ENCODE data around the gene TPRG1.

Gene TPRG1

GRCh38 chr3:189229196-189229828, 57.5 kb downstream of the TPRG1 start:
- DNase-seq (ENCODE audit: low read depth), result no peak

DNA sequence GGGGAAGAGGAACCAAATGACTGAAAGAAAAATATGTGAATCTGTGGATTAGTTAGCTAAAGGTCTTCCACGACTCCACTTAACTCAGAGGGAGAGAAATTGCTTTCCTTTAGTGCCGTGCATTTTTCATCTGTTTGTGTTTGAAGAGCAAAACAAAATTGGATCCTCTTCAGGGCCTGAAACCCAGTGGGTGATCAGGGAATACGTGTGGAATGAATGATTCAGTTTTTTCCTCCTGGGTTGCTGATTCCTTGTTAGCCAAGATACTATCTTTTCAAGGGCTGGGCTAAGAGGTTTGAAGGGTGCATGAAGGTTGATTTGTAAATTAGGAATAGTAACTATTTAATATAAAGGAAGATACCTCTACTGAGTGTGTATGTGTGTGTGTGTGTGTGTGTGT, 61.0 kb downstream of the TPRG1 start:
- DNase-seq (ENCODE audit: low read depth), result no peak

DNA sequence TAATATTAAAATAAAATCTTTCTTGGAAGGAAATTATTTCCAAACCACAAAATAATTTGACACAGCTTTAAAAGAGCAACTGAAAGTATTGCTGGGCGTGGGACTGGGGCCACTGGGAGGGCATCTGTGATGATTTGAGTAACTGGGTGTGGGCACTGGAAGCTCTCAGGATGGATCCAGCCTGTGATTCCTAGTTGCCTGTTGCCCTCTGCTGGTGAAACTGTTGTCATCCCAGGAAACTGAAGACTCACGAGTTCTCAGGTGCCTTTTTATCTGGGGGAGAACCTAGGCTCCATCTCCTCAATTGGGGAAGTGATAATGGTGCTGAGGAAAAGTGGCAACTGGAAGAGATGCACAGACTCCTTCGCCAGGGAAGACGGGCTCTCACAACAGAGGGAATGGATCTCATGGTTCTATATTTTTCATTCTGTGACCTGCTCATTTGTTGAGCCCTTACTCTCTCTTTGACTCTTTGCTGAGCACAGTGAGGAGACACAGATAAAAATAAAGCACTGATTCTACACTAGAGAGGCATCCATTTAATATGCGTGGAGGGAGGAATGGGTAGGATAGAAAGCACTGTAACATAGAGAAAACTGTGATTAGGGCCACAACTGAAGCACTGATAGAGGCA, 61.6 kb downstream of the TPRG1 start:
- no peak for DNase-seq (ENCODE audit: low read depth)

- no peak for DNase-seq (ENCODE audit: low read depth)
Observed at GRCh38 chr3:189235214-189235613, 63.4 kb downstream of the TPRG1 start.

- DNase-seq (ENCODE audit: low read depth), result no peak
Observed at GRCh38 chr3:189236352-189236751, 64.6 kb downstream of the TPRG1 start.

DNA sequence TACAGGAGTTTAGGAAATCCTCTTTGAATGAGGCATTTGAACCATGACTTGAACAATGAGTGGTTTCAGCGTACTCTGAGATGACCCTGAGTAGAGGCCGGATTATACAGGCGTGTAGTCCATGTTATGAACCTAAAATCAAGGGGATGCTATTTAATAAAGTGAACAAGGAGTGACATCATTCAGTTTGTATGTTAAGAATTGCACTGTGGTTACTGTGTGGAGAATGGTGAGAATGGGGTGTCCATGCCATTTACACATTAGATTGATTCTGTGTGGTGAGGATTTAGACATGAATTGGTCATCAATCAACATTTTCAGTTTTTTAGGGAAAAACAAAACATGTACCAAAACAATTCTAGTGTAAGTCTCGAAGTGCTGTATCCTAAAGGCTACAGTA, 65.8 kb downstream of the TPRG1 start:
- DNase-seq (ENCODE audit: low read depth), result no peak

DNA sequence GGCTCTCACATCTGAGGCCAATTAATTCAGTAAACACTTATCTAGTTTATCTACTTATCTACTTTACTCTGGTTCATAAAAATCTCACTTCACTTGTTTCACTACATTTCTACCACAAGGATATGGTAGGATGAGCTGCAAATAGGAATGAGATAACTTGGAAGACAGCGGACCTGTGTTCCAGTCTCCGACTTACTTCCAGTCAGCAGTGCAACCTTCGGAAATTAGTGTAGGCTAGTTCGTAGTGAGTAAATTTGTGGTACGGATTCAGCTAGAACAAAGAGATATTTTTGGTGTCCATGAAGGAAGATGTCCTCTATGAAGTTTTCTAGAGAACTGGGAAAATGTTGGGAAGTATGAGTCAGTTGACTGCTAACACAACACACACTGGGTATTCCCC, 66.3 kb downstream of the TPRG1 start:
- DNase-seq (ENCODE audit: low read depth), result no peak

- no peak for DNase-seq (ENCODE audit: low read depth)
Observed at GRCh38 chr3:189239616-189240015, 67.8 kb downstream of the TPRG1 start.

DNA sequence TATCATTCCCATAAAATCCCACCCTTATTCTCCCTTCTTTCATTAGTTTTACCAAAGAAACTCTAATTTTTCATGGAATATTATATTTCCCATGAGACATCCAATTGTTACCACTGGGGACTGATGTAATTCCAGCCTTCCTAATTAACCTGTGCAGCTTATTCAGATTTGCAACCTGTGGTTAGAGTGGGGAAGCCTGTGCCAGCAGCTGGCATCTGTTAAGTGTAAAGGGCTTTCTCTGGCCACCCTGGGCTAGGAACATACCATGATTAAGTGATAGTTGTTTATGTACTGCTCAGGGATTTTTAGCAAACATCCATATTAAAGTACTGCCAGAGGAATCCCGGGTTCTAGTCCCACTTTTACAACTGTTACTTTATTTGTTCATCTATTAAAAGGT, 78.2 kb downstream of the TPRG1 start:
- no peak for DNase-seq (ENCODE audit: low read depth)

- no peak for DNase-seq (ENCODE audit: low read depth)
Observed at GRCh38 chr3:189258261-189258660, 86.5 kb downstream of the TPRG1 start.

DNA sequence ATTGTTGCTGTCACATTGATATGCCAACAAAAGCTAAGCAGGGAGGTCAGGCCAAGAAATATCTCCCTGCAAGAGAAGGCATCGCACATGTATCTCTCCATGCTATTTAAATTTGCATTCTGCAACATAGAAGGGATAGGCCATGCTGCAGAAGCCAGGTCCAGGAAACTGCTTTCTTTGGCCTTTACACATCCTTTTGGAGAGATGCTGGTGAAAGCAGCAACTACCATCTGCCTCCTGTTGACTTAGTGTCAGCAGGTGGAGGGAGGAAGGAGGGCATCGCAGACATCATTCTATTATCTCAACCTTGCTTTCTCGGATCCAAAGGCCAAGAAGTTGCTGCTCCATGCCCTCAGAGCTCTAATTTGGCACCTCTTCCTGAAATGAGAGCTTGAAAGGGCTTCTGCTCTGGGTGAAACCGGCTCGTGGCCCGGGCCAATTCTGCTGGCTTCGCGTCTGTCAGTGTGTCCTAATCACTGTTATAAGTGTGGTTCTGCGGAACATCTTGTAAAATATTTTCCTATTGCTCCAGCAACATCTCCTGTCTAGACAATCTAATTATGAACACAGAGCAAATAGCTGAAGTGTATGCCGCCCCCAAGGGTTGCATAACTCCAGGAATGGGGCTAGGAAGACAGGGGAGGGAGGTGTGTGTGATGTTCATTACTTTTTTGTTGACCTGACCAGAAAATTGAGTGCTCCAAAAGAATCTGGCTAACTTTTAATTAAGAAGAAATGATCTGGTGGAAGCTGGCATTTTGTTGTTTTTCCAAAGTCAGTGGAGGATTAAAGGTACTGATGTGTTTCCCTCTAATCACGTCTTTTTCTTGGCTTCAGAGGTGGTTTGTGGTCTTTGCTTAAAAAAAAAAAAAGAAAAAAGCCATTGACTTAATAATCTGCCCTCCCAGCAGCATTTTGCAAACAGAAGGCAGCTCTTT, 89.1 kb downstream of the TPRG1 start:
- DNase-seq (ENCODE audit: low read depth), result no peak

GRCh38 chr3:189262746-189263145, 91.0 kb downstream of the TPRG1 start:
- DNase-seq (ENCODE audit: low read depth), result no peak

GRCh38 chr3:189267981-189268613, 96.3 kb downstream of the TPRG1 start:
- DNase-seq (ENCODE audit: low read depth), result no peak

DNA sequence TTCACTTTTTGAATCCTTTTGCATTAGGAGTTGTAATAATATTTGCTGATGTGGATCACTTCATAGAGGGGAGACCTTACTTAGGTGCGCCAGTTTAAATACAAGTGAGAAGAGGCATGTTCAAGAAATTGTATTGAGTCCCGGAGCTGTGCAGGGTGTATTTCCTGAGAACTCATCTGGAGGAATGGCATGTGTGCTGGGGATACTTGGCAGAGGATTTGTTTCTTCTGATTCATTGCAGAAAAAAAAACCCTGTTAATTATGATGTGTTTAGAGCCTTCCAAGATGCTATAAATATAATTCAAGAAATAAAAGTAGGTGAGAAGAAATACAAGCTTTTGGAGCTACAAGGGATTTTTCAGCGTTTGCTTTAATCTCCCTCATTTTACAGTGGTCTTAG, 97.6 kb downstream of the TPRG1 start:
- DNase-seq (ENCODE audit: low read depth), result no peak

DNA sequence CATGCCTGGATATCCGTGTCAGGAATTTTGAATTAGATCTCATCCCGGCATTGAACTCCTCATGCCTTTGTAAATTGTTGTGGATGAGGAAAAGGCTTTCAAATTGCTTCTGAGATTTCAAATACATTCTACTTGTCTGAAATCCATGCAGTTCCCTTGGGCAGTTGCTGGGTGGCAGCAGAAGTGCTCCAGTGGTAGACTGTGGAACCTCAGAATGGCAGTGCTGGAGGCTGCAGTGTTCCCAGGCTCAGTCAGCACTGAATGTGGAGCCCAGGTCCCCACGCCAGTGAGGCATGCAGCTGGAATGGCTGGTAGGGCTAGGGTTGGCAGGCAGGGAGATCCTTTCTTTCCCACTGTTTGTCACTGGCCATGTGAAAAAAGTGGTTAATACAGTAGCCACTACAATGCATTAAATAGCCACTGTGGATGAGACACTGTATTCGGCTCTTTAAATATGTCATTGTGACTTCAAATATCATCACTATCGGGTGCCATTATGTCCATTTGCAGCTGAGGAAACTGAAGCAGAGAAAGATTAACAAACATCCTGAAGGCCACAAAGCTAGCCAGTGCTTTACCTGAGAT, 98.6 kb downstream of the TPRG1 start:
- DNase-seq (ENCODE audit: low read depth), result peak; percentile 3

GRCh38 chr3:189272500-189273119, 100.8 kb downstream of the TPRG1 start:
- DNase-seq (ENCODE audit: low read depth), result no peak

DNA sequence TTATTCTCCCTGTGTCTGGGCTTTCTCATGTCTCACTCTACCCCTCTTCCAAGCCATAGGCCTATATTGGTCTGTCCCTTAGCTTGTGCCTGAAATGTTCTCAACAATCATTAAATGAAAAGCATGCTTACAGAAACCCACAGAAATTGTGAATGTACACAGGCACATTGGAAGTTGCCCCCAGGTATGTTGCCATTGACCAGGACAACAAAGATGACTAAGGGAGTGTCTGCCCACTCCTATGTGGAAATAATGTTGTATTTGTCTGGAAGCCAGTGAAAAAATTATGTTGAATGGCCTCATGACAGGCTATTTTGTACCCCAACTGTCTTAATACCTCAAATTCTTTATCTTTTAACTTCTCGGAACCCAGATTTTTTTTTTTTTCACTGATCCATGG, 102.0 kb downstream of the TPRG1 start:
- DNase-seq (ENCODE audit: low read depth), result no peak

DNA sequence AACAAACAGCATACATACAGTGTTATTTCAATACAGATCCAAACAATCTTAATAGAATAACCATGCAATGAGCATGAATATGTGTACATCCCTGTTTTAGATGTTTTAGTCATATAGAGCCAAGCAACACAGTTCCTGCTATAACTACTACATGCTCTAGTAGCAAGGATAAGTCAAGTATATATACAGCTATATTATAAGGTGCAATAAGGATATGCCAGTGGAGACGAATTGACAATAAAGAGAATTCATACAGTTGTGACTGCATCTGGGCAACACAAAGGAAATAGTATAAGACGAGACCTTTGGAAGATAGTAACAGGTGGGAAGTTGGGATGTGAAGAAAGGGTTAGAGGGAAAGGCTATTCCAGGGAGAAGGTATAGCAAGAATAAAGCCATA, 103.4 kb downstream of the TPRG1 start:
- DNase-seq (ENCODE audit: low read depth), result no peak

GRCh38 chr3:189275852-189276251, 104.1 kb downstream of the TPRG1 start:
- no peak for DNase-seq (ENCODE audit: low read depth)

DNA sequence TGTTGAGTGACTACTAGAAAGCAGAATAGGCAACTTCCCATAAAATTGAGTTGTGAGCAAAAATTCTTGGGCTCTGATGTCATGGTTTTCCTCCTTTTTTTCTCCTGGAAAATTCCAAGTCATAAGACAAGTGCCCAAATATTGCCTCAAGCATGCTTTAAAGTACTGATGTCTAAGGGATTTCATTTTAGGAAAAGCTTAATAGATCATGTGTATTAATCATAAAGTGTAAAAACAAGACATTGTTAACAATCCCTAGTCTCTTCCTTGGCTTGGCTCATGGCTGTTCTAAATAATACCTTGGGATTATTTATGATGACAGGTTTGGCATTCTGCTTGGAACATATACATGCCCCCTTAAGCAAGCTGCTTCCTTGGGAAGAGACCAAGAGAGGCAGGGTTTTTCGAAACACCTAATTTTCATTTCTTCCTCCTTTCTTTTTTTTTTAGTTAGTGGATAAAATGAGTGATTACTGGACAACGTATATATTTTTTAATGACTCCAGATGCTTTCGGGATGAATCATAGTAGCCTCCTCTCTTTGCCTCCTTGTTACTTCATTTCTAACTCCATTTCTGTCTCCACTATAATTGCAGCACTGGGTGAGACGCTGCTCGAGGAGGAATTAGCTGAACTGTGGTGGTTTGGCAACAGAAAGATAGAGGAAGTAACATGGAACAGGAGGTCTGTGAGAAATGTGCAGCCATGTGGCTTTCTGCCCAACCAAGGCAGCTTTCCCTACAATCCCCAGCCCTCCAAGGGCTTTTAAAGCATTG, 104.9 kb downstream of the TPRG1 start:
- DNase-seq (ENCODE audit: low read depth), result no peak

- DNase-seq (ENCODE audit: low read depth), result no peak
Observed at GRCh38 chr3:189277711-189278110, 105.9 kb downstream of the TPRG1 start.
